ENCODE measurements around the gene CREB5.
"Not testable (repeated sequence)": the region's sequence is repeated elsewhere in the genome, so short reads cannot be mapped to it uniquely, and the experiment has no call there.

CREB5 gene

GRCh38 chr7:28804157-28804556 is 391.8 kb downstream of the CREB5 start:
- no peak for DNase-seq (ENCODE audit: low read depth in 3 of 3, low spot score in 1 of 3)

GRCh38 chr7:28804990-28805389 is 392.7 kb downstream of the CREB5 start:
- no peak for DNase-seq (ENCODE audit: low read depth in 3 of 3, low spot score in 1 of 3)

- no peak for DNase-seq (ENCODE audit: low read depth in 3 of 3, low spot score in 1 of 3)
Measured at GRCh38 chr7:28806841-28807240, 394.5 kb downstream of the CREB5 start.

DNA sequence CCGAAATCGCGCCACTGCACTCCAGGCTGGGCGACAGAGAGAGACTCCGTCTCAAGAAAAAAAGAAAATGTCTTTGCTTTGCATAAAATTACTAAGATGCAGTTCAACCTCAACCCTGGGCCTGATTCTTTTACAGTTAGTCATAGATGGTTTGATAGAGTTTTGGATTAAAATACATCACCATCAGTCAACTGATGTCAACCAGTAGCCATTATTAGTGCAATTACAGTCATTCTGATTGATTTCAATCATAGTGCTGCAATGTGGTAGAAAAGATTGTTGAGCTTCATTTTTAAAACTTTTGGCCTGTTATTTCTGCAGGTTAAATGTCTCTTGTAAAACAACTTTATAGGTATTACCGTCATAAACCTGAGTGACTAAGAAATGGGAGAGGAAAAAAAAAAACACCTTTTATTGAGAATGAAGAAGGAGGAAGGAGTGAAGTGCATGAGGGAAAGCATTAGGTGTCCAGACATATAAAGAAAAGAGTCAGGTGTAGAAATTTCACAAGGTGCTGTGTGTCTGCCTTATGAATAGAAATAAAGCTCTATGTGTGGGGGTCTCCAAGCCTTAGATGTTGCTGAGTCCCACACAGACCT is 395.2 kb downstream of the CREB5 start:
- DNase-seq (ENCODE audit: low read depth in 3 of 3, low spot score in 1 of 3), result no peak

DNA sequence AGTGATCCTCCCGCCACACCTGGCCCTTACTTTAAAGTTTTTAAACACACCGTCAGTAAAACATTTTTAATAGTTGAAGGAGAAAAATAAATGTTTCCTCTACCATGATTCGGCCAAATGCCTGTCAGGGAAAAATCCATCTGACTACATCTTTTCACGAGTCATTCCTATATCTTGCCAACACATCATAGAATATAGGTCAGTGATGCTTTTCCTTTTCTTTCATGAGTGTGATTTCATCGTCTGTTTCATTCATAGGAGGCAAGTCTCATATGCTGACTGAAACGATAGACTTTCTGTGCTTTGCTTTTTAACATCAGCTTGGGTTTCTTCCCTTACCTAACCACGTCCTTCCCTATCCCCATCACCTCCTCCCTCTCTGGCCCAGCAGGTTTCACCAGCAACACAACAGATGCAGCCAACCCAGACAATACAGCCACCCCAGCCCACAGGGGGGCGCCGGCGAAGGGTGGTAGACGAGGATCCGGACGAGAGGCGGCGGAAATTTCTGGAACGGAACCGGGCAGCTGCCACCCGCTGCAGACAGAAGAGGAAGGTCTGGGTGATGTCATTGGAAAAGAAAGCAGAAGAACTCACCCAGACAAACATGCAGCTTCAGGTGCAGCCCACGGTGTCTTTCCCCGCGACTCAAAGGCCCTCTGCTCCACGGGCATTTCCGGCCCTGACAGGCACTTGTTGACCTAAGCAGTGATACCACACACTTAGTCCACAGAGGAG is 396.6 kb downstream of the CREB5 start:
- no peak for DNase-seq (ENCODE audit: low read depth in 3 of 3, low spot score in 1 of 3)

GRCh38 chr7:28811008-28811407 is 398.7 kb downstream of the CREB5 start:
- DNase-seq (ENCODE audit: low read depth in 3 of 3, low spot score in 1 of 3), result no peak

GRCh38 chr7:28811701-28812430 is 399.5 kb downstream of the CREB5 start:
- no peak for DNase-seq (ENCODE audit: low read depth in 3 of 3, low spot score in 1 of 3)

DNA sequence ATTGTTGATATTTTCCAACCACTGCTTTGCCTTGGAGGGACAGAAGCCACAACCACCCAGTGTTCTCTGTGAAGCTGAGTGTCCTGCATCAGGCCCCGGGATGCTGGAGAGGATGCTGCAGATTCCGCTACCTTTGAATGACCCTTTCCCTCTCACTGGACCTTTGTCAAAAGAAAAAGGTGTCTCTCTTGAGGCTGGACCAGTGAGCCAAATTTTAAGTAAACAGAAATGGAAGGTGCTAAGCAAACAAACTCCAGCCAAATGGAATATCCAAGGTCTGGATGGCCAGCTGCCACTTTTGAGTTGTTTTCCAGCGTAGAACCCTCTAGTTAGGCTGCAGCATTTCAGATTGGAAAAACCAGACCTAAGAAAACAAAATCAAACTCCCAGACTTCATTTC is 400.3 kb downstream of the CREB5 start:
- DNase-seq (ENCODE audit: low read depth in 3 of 3, low spot score in 1 of 3), result no peak

- no peak for DNase-seq (ENCODE audit: low read depth in 3 of 3, low spot score in 1 of 3)
Measured at GRCh38 chr7:28813243-28813962, 401.1 kb downstream of the CREB5 start.

GRCh38 chr7:28815369-28815927 is 403.1 kb downstream of the CREB5 start:
- no peak for DNase-seq (ENCODE audit: low read depth in 3 of 3, low spot score in 1 of 3)

GRCh38 chr7:28815928-28816373 is 403.6 kb downstream of the CREB5 start:
- DNase-seq (ENCODE audit: low read depth in 3 of 3, low spot score in 1 of 3), result no peak

- no peak for DNase-seq (ENCODE audit: low read depth in 3 of 3, low spot score in 1 of 3)
Measured at GRCh38 chr7:28818996-28819395, 406.7 kb downstream of the CREB5 start.

DNA sequence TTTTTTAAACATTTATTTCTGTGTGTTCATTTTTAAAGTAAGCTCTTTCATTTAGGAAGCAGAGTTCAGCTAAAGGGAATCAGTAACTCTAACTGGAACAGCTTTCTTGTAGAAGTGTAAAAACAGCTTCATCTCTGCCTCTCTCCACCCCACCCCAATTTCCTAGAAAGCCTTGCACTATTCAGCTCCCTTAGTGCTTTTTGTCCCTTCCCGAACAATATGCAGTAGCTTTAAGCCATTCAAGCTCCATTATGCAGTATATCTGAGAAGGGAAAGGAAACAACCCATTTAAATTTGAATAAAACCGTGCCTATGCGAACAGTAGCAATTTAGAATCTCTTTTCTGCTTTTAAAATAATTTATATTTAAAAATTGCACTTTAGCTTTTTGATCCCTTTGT is 411.3 kb downstream of the CREB5 start:
- no peak for DNase-seq (ENCODE audit: low read depth in 3 of 3, low spot score in 1 of 3)

DNA sequence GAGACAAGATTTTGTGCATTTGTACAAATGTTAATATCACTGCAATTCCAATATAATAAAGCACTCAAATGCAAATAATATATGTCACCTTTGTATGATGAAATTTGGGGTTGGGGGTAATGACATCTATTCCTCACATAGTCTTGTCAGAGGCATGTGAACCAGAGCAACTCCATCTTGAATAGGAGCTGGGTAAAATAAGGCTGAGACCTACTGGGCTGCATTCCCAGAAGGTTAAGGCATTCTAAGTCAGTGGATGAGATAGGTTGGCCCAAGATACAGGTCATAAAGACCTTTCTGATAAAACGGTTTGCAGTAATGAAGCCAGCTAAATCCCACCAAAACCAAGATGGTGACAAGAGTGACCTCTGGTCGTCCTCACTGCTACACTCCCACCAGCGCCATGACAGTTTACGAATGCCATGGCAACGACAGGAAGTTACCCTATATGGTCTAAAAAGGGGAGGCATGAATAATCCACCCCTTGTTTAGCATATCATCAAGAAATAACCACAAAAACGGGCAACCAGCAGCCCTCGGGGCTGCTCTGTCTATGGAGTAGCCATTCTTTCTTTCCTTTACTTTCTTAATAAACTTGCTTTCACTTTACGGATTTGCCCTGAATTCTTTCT is 413.6 kb downstream of the CREB5 start:
- DNase-seq (ENCODE audit: low read depth in 3 of 3, low spot score in 1 of 3), result not testable (repeated sequence)

DNA sequence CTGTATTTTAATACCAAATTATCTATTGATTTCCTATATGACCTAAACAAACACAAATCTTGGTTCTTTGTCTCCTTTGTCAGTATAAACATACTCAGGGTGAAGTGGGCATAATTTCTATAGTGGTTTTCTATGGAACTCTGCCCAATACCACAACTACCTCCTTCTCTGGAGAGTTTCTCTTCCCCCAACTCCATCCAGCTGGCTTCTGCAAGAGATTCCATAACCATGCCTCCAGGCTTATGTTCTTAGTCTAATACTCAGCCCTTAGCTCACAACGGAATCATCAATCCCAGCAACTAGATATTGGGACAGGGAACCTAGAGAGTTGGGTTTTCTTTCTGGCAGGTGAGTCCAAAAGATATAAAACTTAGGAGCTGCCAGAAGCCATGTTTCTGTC is 418.5 kb downstream of the CREB5 start:
- DNase-seq (ENCODE audit: low read depth in 3 of 3, low spot score in 1 of 3), result no peak

GRCh38 chr7:28832669-28833068 is 420.4 kb downstream of the CREB5 start:
- DNase-seq (ENCODE audit: low read depth in 3 of 3, low spot score in 1 of 3), result no peak

DNA sequence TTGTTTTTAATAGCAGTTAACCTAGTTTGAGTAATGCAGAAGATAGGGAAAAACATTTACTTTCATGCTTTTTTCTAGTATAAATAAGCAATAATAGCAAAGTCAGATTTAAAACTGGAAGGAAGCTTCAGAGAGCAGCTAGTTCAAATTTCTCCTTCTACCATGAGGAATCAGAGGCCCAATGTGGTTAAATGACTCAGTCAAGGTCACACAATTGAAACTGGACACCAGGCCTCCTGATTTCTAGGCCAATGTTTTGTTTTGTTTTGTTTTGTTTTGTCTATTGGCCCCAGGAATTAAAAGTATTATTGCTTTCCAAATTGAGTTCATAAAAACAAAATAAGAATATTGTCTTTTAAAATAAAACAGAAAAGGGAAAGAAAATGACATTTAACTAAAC is 423.5 kb downstream of the CREB5 start:
- no peak for DNase-seq (ENCODE audit: low read depth in 3 of 3, low spot score in 1 of 3)

DNA sequence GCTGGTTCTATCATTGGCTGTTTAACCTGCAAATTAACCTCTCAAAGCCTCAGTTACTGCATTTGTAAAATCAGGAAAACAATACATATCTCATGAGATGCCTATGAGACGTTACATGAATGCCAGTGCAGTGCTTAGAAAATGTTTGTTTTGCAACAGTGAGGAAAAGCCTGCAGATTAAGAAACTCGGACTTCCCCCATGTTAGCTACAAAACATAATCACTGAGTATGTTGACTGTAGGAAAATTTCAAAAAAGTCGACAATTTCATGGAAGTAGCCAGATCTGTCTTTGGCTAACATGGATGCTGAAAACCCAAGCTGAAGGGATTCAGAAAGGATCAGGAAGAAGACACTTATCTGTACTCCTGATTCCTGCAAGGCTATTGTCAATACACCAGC is 424.4 kb downstream of the CREB5 start:
- no peak for DNase-seq (ENCODE audit: low read depth in 3 of 3, low spot score in 1 of 3)

GRCh38 chr7:28837216-28837615 is 424.9 kb downstream of the CREB5 start:
- DNase-seq (ENCODE audit: low read depth in 3 of 3, low spot score in 1 of 3), result no peak

- DNase-seq (ENCODE audit: low read depth in 3 of 3, low spot score in 1 of 3), result no peak
Measured at GRCh38 chr7:28840592-28840995, 428.3 kb downstream of the CREB5 start.

DNA sequence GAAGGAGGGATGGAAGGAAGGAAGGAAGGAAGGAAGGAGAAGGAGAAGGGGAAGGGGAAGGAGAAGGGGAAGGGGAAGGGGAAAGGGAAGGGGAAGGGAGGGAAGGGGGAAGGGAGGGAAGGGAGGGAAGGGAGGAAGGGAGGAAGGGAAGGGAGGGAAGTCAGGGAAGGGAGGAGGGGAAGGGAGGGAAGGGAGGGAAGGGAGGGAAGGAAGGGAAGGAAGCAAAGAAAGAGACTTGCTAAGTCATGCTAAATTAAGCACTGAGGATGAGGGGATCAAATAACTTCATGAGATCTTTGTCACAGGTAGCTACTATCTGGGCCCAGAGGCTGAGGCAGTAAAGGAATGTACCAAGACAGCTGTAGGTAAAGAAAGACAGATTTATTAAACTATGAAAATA is 429.4 kb downstream of the CREB5 start:
- DNase-seq (ENCODE audit: low read depth in 3 of 3, low spot score in 1 of 3), result no peak
